KBM-7 (cell line): ENCODE results near the gene DOCK2.

ENCODE experiments used
- DNase-seq: peaks from one replicate; pipeline ENCODE4 v3.0.0-alpha.2; 2015
- in situ Hi-C: fragments of 300-500 bp; cut with MboI; formaldehyde crosslinking; loops from 2 replicates; pipeline ENCODE4 v1.14.3; 2020; ENCODE audit warnings: low sequenced_read_pairs, low pct_unique_long_range_greater_than_20kb, mixed read lengths

DOCK2 gene

GRCh38 chr5:170108266-170108785 is 471.3 kb downstream of the DOCK2 start:
- no peak for DNase-seq
- in situ Hi-C loops = no loop called here

GRCh38 chr5:170109059-170110031 is 472.3 kb downstream of the DOCK2 start:
- no peak for DNase-seq
- in situ Hi-C loops = no loop called here

- in situ Hi-C loops = no loop called here
- DNase-seq = no peak
Measured at GRCh38 chr5:170110403-170111087, 473.5 kb downstream of the DOCK2 start.

- no peak for DNase-seq
- in situ Hi-C loops = no loop called here
Measured at GRCh38 chr5:170111088-170111785, 474.2 kb downstream of the DOCK2 start.

GRCh38 chr5:170112876-170113521 is 475.9 kb downstream of the DOCK2 start:
- in situ Hi-C loops = no loop called here
- DNase-seq = no peak

- in situ Hi-C loops = no loop called here
- peak; percentile 48 for DNase-seq
Measured at GRCh38 chr5:170113522-170113900, 476.4 kb downstream of the DOCK2 start.

- DNase-seq = no peak
- in situ Hi-C loops = no loop called here
Measured at GRCh38 chr5:170114271-170114670, 477.2 kb downstream of the DOCK2 start.

GRCh38 chr5:170115925-170116324 is 478.9 kb downstream of the DOCK2 start:
- in situ Hi-C loops = no loop called here
- no peak for DNase-seq

- no peak for DNase-seq
- in situ Hi-C loops = no loop called here
Measured at GRCh38 chr5:170117736-170118135, 480.7 kb downstream of the DOCK2 start.

- in situ Hi-C loops = no loop called here
- DNase-seq = no peak
Measured at GRCh38 chr5:170120576-170120975, 483.5 kb downstream of the DOCK2 start.

GRCh38 chr5:170121321-170121720 is 484.2 kb downstream of the DOCK2 start:
- DNase-seq = no peak
- in situ Hi-C loops = no loop called here

- DNase-seq = no peak
- in situ Hi-C loops = no loop called here
Measured at GRCh38 chr5:170126061-170126460, 489.0 kb downstream of the DOCK2 start.

GRCh38 chr5:170126626-170127025 is 489.6 kb downstream of the DOCK2 start:
- no peak for DNase-seq
- in situ Hi-C loops = no loop called here

GRCh38 chr5:170131235-170131634 is 494.2 kb downstream of the DOCK2 start:
- in situ Hi-C loops = no loop called here
- no peak for DNase-seq

GRCh38 chr5:170132269-170132975 is 495.3 kb downstream of the DOCK2 start:
- no peak for DNase-seq
- in situ Hi-C loops = no loop called here
